NCI-H146 treated with DMSO at 0.1 percent for 48 hours (cell line): ENCODE measurements around the gene RIMBP3C.
A peak's percentile ranks its signal among the peaks of the same experiment; 100 is the strongest.
"Not testable (repeated sequence)": the region's sequence is repeated elsewhere in the genome, so short reads cannot be mapped to it uniquely, and the experiment has no call there.

Experiments
- DNase-seq: peaks from one replicate; lab custom pipeline; 2025; ENCODE audit not compliant: unreplicated experiment; lab: John Stamatoyannopoulos, UW

RIMBP3C gene

DNA sequence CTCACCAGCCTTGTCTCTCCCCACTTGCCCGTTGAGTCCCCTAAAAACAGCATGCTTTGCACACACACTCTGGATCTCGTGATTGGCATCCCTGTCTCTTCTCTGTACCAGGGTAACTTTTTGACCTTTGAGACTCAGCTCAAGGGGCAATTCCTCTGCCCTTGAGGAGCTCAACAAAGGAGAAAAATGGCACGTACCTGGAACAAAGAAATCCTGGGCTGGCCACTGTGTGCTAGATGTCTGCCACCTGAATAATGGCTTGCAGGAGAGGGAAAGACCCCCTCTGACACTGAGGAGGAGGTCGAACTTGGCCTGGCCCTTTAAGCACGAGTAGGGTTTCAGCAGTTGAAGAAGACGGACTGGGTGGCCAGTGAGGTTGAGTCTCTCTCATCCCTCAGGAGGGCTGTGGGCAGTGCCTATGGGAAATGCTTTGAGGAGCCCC is 22.1 kb upstream of the RIMBP3C start:
- DNase-seq: no peak

DNA sequence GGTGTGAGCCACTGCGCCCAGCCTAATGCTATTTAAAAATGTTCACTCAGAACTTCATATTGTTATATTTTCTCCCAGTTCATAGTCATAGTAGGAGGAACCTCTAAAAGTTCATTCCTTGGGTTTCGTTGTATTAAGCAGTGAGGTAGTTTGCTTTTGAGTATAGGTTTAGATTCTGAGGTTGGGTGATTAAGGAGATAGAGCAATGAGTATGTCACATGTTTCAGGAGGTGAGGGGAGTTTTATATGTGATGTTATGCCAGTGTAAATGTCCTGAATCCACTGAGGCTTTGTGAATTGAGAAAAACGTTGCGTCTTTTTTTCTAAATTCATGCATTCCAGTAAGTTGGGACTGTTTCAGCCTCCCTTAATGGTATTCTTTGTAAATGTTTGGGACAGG is 20.4 kb upstream of the RIMBP3C start:
- no peak for DNase-seq

DNA sequence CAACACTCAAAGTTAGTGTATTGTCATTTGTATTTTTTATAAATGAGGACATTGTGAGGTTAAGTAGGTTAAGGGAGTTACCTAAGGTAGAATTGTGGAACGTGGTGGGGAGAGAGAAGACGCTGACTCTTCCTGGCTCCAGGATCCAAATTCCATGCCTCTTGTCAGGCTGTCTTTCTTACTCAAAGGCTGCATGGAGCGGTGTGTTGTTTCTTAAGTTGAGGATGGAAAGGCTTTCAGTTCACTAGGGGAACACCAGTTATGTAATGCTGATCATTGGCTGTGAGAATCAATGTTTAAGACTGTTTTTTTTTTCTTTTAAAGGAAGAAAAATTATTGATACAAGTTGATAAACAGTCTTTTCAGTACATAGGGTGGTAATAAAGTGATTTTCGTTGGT is 19.1 kb upstream of the RIMBP3C start:
- DNase-seq: no peak

DNA sequence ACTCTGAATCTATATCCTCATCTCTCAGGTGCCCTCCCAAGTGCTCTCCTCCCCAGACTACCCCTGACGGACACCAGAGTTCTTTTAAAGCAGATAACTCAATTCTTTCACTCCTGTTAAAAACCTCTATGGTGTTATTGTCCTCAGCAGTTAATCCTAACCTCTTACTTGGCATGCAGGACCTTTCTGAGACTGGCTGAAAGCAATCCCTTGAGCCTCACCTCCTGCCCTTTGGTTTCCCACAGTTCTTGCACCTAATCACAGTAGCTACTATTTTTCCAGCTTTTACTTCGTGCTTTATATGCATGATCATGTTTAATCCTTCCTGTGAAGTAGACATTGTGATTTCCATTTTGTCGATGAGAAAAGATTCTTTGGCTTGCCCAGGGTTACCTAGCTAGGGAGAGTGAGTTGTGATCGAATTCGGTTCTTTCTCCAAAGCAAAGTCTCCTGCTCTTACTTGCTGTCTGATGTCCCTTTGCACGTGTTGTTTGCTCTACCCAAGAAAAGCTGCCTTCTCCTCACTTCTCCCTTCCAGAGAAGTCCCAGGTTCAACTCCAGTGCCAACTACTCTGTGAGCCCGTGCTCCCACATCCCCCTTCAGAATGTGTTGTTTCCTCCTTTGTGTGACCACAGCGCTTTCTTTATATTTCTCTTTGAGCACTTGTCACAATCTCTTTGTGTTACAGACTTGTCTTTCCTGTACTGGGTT is 18.4 kb upstream of the RIMBP3C start:
- DNase-seq: no peak

DNA sequence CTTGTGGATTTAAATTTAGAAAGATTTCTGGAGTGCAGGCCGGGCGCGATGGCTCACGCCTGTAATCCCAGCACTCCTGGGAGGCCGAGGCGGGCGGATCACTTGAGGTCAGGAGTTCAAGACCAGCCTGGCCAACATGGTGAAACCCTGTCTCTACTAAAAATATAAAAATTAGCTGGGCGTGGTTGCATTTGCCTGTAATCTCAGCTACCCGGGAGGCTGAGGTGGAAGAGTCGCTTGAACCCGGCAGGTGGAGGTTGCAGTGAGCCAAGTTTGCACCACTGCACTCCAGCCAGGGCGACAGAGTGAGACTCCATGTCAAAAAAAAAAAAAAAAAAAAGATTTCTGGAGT is 17.8 kb upstream of the RIMBP3C start:
- not testable (repeated sequence) for DNase-seq

DNA sequence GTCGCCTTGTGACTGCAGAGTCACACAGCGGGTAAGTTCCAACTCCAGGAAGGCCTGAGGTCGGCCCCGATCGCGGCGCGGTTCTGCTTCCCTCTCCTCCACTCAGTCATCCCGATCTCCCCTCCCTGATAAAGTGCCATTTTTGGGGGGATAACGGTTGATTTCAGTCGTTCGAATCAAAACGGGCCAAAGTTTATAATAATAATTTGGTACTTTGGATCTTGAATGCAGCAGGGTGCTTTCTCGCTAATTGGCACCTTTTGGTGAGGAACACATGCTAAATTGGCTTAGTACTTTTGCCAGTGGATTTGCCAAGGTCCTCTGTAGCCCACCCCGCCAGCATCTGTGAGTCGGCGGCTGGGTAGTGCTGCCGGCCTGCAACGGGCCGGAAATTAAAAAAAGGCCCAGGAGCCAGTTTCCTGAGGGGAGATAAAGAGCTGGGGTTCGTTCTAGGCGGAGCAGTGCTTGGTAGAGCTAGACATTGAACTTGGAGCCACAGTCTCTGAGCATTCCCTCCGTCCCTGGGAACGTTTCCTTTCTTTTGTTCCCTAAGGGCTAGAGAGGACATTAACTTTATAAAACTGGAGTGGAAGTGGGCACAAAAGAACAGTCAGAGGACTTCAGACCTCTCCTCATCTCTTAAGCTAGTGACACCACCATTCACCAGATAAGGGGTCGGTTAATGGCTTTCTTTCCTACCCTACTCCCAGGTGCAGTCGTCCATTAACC is 17.2 kb upstream of the RIMBP3C start:
- DNase-seq: no peak

DNA sequence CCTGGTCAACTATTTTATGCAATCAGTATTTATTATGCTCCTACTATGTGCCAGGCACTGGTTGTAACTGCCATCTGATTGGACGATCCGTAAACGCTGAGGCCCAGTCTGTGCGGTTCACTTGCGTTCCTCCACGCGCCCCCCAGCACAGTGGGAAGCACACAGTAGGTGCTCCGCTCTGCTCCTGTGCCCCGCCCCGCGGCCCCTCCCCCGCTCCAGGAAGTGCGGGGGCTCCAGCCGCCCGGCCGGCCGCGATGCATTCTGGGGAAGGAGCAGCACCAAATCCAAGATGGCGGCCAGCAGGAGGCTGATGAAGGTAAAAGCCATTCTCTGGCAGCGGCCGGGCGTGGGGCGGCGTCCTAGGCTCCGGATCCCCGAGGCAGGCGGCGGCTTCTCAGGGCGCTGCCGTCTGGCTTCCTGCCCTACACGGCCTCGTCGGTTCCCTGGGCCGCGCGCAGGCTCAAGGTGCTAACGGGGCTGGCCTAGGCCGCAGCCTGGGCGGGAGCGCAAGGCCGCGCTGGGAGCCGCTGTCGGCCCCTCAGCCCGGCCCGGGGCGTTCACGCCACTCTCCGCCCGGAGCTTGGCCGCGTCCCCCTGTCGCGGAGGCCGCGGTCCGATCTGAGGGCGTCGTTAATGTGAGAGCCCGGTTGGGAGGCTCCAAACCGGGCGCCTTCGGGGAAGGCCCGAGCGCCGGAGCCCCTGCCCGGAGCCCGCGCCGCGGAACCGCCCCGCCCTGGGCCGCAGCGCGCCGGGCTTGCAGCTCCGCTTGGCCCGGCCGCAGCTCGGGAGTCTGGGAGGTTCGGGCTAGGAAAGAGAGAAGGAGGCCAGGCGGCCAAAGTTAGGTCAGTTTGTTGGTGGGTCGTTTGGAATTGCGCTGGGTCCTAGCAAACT is 16.4 kb upstream of the RIMBP3C start, which contains the start of gene UBE2L3:
Gene UBE2L3 (plus strand): TSS at position 259 of the 891 bp plus-strand sequence. CDS start 31 bp downstream, at position 290.
- peak; percentile 16 for DNase-seq

DNA sequence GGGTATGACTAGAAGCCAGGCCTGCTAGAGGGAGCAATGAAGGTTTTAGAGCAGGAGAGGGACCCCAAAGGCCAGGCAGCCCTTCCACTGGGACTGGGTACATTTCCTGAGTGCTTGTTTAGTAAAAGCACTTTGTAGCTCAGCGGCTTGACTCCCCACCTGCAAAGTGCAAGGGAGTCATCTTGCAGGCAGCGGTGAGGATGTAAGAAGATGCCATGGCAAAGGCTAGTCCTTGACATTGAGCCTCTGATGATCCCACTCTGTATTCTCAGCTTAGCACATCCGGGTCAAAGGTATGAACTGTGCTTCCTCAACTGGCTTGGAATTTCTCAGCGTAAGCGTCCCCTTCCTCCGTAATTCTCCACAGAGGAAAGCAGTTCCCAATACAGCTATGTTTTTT is 13.2 kb upstream of the RIMBP3C start:
- DNase-seq: no peak

DNA sequence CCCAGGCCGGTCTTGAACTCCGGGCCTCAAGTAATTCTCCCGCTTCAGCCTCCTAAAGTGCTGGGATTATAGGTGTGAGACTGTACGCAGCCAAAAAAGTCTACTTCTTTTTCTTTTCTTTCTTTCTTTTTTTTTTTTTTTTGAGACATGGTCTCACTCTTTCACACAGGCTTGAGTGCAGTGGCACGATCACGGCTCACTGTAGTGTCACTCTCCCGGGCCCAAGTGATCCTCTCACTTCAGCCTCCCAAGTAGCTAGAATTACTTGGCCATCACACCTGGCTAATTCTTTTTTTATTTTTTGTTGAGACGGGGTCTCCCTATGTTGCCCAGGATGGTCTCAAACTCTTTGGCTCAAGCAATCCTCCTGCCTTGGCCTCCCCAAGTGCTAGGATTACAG is 12.7 kb upstream of the RIMBP3C start:
- DNase-seq: no peak

DNA sequence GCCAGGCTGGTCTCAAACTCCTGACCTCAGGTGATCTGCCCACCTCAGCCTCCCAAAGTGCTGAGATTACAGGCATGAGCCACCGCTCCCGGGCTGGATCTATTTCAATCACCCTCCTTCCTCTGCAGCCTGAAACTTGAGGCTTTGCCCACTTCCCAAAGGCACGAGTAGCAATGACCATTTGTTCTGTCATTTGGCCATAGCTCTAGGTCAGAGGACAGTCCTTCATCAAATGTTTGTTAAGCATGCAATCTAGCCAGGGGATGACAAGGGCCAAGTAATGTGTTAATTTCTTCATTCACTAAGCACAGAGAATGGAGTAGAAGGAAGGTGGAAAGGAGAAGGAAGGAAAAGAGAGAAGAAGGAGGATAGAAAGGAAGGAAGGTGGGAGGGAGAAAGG is 9.4 kb upstream of the RIMBP3C start:
- not testable (repeated sequence) for DNase-seq

DNA sequence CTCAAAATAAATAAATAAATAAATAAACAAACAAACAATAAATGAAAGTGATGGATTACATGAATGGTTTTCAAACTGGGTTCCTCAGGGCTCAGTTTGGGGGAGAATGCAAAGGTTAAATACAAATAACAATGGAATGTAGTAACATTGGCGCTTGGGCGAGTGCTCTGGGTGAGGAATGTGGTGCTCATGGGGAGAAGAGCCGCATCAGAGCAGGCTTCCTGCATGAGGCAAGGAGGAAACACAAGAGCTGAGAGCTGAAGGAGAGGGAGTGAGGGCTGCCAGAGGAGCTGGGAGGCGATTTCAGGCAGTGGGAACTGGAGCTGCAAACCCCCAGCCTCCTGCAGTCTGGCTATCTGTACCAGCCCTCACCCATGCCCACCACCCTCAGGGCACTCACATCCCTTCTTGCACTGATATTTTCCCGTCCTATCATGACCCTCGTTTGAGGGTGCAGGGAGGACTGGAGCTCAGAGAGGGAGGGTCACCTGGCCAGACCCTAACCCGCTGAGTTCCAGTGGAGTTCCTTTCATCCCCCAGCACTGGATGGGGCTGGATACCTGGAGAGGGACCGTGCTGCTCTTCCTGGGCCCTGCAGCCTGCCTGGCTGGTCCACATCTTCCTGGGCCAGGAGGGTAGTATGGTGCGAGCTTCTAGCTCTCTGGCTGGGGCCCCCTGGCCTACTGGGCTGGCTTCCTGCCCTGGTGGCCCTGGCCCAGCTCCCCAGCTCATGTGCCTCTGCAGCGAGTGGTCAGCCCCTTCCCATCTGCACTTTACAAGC is 8.3 kb upstream of the RIMBP3C start:
- DNase-seq: not testable (repeated sequence)

DNA sequence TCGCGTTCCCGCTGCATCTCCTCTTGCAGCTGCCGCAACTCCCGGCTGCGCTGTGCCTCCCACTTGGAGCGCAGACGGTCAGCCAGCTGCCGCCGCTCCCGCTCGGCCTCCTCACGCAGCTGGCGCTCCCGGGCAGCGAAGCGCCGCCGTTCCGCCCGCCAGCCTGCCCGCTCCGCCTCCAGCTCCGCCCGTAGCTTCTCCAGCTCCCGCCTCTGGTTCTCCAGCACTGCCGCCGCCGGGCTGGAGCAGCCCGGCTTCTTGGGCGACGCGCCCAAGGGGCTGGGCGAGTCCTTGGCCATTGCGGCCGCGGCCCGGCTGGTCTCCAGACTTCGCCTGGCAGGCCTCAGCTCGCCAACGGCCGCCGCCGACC is 598 bp downstream of the RIMBP3C start:
- not testable (repeated sequence) for DNase-seq

DNA sequence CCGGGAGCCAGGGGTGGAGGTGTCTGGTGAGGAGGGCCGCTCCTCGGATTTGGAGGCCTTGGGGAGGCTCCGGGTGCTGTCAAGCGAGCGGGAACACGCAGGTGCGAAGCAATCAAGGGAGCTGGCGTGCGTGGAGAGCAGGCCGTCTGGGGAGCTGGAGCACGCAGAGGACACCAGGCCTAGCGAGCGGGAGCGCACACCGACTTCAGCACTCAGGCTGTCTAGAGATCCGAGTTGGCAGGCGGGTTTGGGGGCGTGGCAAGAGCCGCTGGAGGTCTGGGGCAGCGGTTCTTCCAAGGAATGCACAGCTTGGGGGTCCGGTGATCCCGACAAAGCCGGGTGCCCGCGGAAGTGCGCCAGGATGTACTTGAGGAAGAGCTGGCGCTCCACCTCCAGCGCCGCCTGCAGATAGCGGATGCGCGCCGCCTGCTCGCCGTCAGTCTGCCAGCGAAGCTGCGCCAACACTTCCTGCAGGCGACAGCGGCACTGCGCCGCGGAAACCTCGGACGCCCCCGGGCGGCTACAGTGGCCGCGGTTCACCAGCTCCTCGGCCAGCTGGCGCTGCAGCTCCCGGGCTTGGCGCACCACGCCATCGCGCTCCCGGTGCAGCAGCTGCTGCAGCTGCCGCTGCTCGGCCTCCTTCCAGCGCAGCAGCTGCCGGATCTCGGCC is 1.1 kb downstream of the RIMBP3C start:
- DNase-seq: not testable (repeated sequence)

DNA sequence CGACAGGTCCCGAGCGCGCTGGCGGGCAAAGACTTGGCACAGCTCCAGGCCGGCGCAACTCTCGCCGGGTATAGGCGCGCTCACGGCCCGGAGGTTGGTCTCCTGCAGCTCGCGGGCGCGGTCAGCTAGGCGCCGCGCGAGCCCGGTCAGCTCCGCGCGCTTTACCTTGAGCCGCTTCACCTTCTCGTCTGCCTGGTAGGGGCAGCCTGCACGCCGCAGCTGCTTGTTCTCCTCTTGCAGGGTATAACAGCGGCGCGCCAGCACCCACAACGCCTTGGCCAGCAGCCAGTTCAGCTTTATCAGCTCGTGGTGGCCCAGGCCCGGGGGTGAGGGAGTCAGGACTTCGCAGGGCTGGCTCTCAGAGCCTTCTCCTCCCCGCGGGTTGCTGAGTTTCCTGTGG is 1.7 kb downstream of the RIMBP3C start:
- DNase-seq: not testable (repeated sequence)

DNA sequence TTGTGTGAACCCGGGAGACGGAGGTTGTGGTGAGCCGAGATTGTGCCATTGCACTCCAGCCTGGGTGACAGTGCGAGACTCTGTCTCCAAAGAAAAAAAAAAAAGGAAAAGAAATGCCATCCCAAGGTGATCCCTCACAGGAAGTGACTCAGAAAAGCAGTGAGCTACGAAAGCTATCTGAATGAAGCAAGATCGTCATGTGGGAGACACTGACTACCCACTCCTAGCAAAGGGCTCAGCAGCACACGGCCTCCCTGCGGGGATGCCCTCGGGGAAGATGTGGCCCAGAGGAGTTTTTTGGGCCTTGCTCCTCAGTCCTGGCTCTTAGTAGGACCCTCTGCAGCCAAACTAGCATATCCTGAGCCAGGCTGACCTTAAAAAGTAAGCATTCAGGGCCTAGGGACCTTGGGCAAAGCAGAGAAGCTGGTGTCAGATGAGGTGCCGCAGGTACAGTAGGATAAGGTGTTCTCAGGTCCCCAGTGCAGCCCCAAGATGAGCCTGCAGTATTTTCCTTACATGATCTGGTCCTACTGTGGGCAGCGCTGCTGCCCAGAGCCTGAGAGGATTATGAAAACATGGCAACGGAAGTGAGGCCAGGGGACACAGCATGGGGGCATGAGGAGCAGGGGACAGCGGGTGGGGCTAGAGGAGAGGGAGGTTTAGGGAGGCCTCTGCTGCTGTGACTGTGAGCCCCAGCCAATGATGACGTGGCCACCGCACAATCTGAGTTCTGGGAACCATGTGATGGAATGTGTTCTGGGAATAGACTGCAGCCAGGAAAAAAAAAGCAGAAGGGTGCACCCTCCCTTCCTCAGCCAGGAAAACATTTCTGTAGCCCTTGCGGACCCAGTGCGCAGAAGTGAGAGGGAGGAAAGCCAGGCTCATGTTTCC is 6.6 kb downstream of the RIMBP3C start:
- not testable (repeated sequence) for DNase-seq

DNA sequence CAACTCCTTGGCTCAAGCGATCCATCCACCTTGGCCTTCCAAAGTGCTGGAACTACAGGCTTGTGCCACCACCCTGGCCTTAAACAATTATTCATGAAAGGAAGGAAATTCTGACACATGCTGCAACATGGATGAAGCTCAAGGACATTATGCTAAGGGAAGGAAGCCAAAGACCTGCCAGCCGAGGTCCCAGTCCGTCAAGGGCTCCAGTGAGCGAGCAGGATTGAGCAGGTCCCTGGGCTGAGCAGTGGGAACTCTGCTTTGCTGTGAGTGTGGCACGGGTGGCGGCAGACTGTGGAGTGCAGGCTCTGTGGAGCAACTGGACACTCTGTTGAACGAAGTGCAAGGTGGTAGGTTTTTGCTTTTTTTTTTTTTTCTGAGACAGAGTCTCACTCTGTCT is 11.4 kb downstream of the RIMBP3C start:
- not testable (repeated sequence) for DNase-seq

DNA sequence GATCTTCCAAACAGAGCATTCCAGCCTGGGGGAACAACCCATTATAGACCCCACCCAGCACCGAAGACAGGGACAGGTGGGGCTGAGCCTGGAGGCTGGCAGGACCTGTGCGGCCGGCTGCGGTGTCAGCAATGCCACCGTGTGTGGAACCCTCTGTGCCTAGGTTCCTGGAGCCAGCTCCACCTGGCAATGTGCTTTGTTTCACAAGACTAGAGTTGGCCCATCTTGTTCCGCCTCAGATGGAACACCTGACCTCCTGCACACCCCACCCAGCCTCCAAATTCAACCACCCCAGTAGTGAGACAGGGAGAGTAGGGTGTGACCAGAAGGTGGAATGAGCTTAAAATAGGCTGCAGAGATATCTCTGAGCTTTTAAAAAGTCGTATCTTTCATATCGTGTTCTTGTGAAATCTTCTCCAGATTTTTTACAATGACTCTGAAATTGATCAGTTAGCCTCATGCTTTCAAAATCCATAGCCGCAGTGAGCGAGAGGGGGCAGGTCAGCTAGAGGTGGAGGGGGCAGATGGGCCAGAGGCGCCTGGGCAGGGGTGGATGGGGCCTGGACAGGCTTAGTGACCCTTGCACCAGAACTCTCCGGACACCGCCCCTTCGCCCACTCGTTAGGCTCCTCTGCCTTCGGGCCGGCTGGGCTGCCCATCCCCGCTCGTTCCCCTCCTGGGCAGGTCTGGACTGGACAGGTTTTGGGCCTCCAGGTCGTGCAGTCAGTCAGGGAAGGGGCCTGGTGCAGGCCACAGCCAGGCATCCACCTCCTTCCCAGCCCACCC is 18.2 kb downstream of the RIMBP3C start:
- DNase-seq: not testable (repeated sequence)

DNA sequence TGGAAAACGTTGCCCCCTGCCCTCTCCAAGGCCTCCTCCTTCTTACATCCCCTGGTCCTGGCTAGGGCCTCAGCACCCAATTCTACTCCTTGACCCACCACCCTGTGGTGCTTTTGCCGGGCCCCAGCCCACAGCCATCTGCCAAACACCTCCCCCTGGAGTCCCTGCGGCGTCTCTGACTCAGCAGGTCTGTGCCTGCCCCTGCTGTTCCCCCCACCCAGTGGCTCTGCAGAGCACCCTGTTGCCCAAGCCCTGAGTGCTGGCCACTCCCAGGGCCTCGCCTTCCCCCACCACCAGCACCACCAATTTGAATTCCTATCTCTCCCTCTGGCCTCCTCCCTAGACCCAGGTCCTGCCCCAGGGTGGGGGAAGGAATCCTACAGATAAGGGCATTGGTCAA is 19.7 kb downstream of the RIMBP3C start:
- not testable (repeated sequence) for DNase-seq
